Measurements from ENCODE around the gene KNDC1. TPM values are rescaled to one million over a fixed set of nuclear protein-coding genes. Genes with fewer than 3 reads are reported as not detected.
A peak's percentile ranks its signal among the peaks of the same experiment; 100 is the strongest.
"Not testable (repeated sequence)": the region's sequence is repeated elsewhere in the genome, so short reads cannot be mapped to it uniquely, and the experiment has no call there.

Gene KNDC1
- total RNA-seq, 2 donors from 2014 or later, result 0.06 to 0.20 TPM

DNA sequence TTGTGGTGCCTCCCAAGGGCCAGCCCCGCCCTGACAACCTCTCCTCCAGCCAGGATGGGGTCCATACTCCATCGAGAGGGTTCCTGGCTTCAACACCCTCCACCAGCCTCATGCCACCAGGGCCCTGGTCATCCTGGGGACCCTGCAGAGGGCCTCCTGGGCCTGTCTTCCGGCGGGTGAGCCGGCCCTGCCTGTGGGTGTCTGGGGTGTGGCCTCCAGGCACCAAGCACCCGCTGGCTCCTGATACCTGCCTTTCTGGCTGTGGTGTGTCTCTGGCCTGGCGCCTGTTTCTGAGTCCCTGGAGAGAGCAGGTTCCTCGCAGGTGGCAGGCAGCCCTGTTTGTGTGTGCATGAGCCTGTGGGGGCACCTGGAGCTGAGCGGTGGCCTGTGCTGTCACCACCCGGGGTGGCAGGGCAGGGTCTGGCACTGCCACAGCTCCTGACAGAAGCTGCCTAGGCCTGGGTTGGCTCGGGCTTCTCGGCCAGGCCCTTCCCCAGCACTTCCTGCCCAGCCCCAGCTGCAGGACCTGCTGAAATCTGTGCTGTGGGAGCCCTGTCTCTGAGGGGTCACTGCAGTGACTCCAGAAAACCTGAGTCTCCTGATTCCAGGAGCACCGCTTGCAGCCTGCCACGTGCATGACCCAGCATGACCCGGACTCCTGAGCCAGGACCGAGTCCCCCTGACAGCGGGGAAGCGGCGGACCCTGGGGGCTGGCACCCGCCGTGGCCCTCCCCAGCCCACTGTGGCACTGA lies 98.2 kb downstream of the KNDC1 start:
- DNase-seq (peak; percentile 54 to 64), ATAC-seq (peak; percentile 41)
- intact Hi-C loops (cut with DNase I, micrococcal nuclease), result no loop called here

DNA sequence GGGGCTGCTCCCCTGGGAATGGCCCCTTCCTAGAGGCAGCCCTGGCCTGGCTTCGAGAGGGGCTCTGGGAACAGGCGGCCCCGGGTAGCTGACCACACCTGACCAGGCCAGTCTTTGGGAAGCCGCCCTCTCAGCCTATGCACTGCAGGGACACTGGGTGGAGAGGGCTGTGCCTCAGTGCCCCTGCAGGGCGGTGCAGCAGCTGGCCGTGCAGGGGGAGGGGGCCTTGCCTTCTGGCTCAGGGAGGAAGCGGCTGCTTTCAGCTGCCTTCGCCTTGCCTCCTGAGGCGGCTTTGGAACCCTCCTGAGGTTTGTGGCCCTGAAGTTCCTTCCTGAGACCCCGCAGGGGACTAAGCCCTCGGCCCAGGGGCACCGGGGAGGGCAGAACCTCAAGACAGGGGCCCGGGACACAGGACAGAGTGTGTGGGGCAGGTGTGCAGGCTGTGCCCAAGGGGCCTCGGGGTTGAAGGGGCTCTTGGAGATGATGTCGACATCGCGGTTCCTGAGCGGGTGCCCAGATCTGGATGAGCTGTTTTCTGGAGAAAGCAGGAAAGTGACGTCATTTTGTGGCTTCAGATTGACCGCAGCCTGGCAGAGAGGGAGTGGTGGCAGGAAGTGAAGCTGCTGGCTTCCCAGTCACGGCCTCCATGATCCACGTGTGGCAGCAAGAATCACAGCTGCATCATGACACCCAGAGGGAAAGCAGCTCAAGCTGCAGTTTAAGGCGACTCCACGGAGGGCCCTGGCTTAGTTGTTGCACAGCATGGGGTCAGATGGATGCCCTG lies 99.0 kb downstream of the KNDC1 start:
- DNase-seq (peak in 1 of 2 donors; percentile 70), ATAC-seq (no peak)
- intact Hi-C loops (cut with DNase I, micrococcal nuclease), result no loop called here

DNA sequence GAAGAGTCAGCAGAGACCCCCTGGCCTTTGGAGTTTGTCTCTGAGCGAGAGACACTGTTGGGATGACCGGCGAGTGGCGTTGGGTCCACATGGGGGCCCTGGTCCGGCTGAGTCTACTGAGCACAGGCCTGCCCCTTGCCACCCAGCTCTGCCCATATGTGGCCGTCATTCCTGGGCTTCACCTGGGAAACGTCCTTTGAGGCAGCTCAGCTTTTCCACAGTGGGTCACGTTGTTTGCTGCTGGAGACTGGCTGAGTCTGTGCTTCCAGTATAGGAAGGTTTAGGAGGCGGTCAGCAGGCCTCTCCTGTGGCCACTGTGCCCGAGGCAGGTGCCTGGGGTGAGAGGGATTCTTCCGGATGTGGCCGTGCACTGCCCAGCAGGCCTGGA lies 99.6 kb downstream of the KNDC1 start:
- DNase-seq (no peak), ATAC-seq (no peak)
- intact Hi-C loops (cut with DNase I, micrococcal nuclease), result no loop called here

DNA sequence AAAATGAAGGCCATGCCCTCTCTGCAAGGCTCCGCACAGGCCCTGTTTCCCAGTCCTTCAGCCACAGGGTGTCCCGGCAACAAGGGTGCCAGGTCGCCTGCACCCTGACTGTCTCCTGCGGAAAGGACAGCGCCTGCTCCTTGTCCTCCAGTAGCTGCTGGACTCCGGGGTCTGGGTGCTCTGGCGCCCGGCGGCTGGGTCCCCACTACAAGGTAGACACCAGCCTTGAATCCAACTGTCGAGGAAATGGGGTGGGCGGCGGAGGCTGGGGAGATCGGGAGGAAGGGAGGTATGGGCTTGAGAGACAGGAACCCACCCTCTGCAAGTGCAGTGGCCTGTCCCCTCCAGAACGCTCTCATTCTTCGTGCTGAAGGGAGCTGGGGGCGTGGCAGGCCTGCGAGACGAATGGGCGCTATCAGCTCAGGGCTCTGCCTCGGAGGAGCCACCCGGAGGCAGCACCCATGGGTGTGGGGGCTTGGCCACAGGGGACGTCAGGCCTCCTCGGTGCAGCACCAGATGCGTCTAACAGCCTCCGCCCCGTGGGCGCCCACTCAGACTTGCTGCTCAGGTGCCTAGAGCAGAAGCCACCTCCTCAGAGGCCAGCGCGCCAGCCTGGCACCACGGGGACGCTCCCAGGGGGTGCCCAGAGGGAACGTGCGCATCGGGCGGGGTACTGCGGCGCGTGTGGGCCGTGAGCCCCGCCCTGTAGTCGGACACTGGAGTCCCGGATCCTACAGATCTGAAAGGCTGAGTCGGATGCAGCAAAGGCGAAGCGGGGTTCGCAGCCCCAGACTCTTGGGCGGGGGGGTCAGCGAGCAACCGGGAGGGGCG lies 101.1 kb downstream of the KNDC1 start:
- intact Hi-C loops (cut with DNase I, micrococcal nuclease), result no loop called here
- ATAC-seq (peak; percentile 58), DNase-seq (peak; percentile 73 to 81)

DNA sequence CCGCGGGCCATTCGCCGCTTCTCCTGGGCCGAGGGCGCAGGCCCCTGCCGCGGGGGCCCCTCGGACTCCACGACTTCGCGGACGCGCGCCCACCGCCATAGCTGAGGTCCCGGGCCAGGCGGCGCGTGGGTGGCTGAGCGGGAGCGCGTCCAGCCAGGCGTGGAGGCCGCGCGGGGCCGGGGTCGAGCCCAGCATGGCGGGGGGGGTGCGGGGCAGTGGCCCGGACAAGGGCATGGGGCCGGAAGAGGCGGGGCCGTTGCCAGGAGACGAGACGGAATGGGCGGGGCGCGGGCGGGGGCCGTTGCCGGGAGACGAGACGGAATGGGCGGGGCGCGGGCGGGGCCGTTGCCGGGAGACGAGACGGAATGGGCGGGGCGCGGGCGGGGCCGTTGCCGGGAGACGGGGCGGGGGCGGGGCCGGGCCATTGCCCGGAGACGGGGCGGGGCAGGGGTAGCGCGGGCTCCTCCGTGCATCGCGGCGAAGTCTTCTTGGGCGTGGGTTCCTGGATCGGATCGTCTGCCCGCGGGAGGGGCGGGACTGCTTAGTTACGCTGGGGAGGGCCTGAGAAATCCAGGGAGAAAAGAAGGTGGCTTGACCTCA lies 101.8 kb downstream of the KNDC1 start:
- DNase-seq (peak; percentile 87 to 94), ATAC-seq (peak; percentile 69)
- intact Hi-C loops (cut with DNase I, micrococcal nuclease), result no loop called here

DNA sequence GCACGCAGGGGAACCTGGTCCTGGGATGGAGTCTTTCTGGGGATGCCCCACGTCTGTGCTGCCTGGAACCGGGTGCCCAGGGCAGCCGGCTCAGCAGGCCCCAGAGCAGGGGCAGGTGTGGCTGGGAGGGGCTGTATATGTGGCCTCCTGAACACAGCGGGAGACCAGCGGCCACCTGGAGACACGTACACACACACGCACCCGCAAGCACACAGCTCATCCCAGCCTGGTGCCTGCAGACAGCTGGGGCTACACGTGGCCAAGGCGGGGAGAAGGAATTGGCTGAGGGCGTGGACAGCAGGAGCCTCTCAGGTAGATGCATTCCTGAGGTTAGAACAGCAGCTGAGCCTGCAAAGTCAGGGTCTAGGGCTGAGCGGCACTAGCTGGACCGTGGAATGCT lies 102.7 kb downstream of the KNDC1 start:
- intact Hi-C loops (cut with DNase I, micrococcal nuclease), result no loop called here
- DNase-seq, result peak in 1 of 2 donors; percentile 57
- ATAC-seq, result peak; percentile 34

DNA sequence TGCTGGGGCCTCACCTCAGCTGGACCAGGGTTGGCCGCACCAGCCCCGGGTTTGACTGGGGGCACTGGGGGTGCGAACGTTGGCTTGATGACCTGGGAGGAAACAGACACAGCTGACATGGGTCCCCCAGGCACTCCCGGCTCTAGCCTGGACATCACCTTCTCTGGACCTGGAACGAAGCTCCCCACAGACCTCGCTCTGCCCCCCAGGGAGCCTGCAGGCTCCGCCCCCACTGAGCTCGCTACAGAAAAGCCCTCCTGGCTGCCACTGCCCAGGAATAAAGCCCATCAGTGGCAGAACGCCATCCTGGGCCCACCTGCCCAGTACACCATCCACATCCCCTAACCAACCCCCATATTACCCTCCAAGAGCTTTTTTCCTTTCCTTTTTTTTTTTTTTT lies 103.7 kb downstream of the KNDC1 start:
- intact Hi-C loops (cut with DNase I, micrococcal nuclease), result no loop called here
- no peak for ATAC-seq
- no peak for DNase-seq

DNA sequence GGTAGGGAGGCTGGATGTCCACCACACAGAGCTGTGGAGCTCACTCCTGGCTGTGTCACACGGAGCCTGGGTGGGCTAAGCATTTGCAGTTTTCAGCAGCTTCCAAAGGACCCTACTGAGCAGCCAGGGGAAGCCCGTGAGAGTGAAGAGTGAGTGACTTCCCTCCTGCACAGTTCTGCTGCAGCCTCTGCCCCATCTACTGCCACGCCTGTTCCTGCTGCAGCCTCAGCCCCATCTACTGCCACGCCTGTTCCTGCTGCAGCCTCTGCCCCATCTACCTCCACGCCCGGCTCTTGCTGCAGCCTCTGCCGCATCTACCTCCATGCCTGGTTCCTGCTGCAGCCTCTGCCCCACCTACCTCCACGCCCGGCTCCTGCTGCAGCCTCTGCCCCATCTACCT lies 104.4 kb downstream of the KNDC1 start:
- intact Hi-C loops (cut with DNase I, micrococcal nuclease), result no loop called here
- ATAC-seq, result peak; percentile 24
- peak; percentile 70 to 80 for DNase-seq

DNA sequence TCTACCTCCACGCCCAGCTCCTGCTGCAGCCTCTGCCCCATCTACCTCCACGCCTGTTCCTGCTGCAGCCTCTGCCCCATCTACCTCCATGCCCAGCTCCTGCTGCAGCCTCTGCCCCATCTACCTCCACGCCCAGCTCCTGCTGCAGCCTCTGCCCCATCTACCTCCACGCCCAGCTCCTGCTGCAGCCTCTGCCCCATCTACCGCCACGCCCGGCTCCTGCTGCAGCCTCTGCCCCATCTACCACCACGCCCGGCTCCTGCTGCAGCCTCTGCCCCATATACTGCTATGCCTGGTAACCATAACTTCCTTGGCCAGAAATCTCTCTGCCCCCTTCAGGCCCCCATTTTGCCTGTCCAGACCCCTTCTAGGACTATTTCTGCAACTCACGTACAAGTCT lies 105.0 kb downstream of the KNDC1 start:
- DNase-seq, result peak; percentile 59 to 69
- intact Hi-C loops (cut with DNase I, micrococcal nuclease); ATAC-seq: not testable (repeated sequence)

DNA sequence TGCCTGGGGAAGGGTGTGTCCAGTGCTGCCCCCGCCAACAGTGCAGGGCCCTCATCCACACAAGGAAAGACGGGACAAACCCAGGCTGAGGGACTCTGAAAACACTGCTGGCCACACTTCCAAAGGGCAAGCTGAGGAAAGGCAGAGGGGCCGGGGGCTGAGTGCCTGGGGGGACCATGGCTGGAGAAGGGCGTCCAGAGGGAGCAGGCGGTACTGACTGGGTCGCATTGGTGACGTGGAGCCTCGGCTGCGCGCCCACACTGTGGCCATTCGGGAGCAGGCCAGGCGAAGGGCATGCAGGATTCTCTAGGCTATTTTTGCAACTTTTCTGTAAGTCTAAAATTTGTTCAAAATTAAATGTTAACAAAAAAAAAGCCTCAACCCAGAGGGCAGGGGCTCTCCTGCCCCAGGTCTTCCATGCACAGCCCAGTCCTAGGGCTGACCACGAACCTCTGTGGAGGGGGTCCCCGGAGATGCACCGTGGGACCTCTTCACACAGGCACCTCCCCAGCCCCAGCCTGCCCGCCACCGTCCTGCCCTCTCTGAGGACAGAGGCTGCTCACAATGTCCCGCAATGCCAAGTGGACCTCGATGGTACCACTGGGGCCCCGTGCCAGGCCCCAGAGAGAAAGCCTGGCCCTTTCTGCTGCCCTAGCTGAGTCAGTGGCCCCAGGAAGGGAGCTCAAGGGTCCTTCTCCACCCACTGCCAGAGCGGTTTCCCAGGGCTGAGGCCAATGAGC lies 106.2 kb downstream of the KNDC1 start:
- no peak for DNase-seq
- intact Hi-C loops (cut with DNase I, micrococcal nuclease), result no loop called here
- ATAC-seq, result no peak

DNA sequence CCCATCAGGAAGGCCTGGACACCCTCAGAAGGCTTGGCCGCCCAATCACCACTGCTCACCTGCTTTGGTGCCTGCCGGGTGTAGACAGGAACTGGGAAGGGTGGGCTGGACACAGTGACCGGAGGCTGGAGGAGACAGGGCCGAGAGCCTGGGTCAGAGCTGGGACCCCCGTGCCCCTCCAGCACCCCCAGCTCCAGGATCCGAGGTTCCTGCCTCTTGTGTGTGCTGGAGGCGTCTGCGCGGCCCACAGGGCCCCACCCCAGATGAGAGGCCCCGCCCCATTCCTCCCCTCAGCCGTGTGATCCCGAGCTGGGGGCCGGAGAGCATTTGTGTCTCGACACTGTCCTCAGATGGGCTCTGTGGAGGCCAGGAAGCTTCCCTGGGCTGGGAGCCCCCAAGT lies 107.3 kb downstream of the KNDC1 start:
- ATAC-seq (no peak), DNase-seq (no peak)
- intact Hi-C loops (cut with DNase I, micrococcal nuclease), result no loop called here

DNA sequence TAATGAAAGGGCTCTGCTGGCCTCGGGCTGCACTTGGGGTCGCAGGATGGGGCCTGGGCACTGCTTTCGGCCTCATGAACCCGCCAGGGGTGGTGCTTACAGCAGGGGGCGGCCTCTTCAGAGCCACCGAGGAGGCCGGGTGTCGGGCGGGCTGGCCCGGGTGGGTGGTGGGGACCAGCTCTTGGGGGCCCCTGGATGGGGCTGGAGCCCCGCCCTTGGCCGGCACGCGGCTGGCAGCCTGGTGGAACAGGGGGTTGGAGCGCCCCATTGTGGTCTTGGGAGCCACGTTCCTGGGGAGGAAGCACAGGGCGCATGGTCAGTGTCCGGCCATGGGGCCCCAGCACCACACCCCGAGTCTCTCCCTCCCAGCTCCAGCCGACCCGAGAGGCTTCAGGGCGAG lies 107.8 kb downstream of the KNDC1 start:
- no peak for ATAC-seq
- no peak for DNase-seq
- intact Hi-C loops (cut with DNase I, micrococcal nuclease), result no loop called here

DNA sequence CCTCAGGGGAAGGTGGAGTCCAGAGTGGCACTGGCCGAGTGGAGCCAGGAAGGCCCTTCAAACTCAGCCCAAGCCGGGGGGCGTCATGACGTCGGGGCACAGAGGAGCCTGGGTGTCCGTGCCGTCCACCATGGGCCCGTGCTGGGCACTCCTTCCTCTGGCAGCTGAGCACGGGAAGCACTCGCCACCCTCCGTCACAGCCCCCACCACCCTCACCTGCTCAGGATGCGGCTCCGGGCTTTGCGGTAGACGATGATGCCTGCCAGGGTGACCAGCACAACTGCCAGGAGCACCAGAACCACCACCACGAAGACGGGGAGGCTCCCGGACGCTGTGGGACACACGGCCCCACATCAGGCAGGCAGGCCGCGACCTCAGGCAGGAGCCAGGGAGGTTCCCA lies 108.5 kb downstream of the KNDC1 start:
- intact Hi-C loops (cut with DNase I, micrococcal nuclease), result no loop called here
- DNase-seq, result no peak
- no peak for ATAC-seq

DNA sequence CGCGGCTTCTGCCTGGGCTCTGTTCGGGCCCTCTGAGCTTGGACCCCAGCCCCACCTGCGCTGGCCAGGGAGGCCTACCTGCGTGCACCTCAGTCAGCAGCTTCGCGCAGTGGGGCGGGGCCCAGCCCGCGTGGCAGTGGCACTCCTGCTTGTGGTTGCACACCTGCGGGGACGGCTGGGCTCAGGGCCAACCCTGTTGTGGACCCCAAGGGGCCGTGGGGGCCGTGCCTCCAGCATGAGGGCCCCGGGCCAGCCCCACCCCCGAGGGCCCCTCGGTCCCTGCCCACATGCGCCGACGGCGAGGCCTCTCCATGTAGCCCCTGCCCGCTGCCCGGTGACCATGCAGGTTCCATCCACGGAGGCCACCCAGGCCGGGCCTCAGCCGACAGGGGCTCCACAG lies 109.3 kb downstream of the KNDC1 start:
- intact Hi-C loops (cut with DNase I, micrococcal nuclease), result no loop called here
- DNase-seq, result no peak
- ATAC-seq, result no peak

DNA sequence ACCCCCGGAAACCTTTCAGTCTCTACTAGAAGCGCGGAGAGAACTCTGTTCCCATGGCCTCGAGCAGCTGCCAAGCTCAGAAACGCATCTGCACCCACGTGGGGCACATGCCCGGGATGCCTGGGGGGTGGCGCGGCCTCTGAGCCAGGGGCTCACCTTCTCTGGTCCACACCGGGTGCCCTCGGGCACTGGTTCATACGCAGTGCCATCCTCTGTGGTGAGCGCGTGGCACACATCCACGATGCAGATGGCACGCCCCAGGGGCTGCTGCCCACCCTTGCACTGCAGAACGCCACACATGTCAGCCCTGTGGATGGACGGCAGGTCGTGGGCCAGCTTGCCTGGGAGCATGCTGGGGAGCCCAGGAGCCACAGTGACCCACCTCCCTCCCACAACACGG lies 110.2 kb downstream of the KNDC1 start:
- ATAC-seq (no peak), DNase-seq (no peak)
- intact Hi-C loops (cut with DNase I, micrococcal nuclease), result no loop called here

DNA sequence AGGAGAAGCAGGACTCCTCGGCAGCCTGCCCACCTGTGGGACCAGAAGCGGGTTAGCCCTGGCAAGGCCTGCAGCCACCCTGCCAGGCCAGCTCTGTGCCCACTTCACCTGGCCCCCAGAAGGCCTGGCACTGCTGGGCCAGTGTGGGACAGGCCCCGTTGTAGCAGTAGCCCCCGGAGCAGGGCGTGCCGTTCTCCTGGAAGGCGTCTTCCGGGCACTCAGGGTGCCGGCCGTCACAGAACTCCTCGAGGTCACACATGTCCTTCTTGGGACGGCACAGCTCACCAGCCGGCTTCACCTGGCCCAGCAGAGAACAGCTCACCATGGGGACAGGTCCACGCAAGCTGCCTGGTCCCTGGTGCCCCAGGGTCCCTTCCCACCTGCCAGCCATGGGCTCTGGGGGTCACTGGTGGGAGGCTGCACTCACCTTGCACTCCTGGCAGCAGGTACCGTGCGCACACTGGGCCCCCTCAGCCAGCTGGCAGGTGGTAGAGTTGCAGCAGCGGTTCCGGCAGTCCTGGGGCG lies 110.8 kb downstream of the KNDC1 start:
- intact Hi-C loops (cut with DNase I, micrococcal nuclease), result no loop called here
- no peak for ATAC-seq
- DNase-seq, result no peak

DNA sequence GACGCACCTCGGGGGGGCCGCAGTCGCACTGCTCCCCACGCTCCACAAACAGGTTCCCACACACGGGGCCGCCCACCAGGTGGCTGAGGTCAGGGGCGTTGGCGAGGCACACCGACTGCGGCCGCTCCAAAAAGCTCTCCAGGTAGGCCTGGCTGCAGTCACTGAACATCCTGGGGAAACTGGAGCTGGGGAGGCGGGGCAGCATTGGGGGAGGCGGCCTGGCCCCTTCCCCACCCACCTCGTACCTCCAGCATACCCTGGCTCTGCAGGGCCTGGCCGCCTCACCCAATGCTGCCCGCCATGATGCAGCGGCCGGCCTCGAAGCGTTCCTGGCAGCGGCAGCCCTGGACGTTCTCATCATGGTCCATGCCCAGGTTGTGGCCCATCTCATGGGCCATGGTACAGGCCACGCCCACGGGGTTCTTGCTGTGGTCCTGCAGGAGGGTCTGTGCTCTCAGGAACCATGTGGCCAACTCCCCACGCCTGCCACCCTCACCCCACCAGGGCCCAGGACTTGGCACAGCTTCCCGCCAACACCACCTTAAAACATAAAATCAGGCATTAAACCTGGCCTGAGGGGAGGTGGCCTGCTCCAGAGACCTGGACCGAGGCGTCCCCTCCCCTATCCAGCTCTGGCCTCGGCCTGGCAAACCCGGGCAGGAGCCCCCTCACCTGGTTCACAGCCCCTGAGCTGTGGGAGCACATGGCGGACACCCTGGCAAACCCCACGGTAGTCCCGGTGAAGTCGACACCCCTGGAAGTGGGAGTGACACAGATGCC lies 111.7 kb downstream of the KNDC1 start:
- intact Hi-C loops (cut with DNase I, micrococcal nuclease), result no loop called here
- no peak for ATAC-seq
- DNase-seq, result no peak

Data from left colon (tissue), 2 donors.